Fibroblast of villous mesenchyme (primary cell): ENCODE data around the gene SAP130. TPM values are rescaled to one million over a fixed set of nuclear protein-coding genes. Genes with fewer than 3 reads are reported as not detected.

ENCODE experiments used
- DNase-seq: peaks from one replicate; pipeline ENCODE4 v3.0.0-alpha.2; 2010; ENCODE audit warnings: low read depth
- H3K4me3 ChIP-seq: 2 replicates; pipeline ENCODE4 v1.5.1; 2011; ENCODE audit warnings: low read depth, mild to moderate bottlenecking, low read length
- CTCF ChIP-seq: IDR thresholded peaks from 2 replicates; pipeline ENCODE4 v1.5.1; 2012; ENCODE audit warnings: low read depth, mild to moderate bottlenecking, low read length; ENCODE audit not compliant: insufficient read depth
- total RNA-seq: library from RNA; depleted of rRNA; stranded (reverse); fragments of >200 nt; gene quantifications from 2 replicates; pipeline ENCODE4 v1.2.3, GENCODE V29; 2012

Gene SAP130
- total RNA-seq, 1 donor, result 6.0 TPM

DNA sequence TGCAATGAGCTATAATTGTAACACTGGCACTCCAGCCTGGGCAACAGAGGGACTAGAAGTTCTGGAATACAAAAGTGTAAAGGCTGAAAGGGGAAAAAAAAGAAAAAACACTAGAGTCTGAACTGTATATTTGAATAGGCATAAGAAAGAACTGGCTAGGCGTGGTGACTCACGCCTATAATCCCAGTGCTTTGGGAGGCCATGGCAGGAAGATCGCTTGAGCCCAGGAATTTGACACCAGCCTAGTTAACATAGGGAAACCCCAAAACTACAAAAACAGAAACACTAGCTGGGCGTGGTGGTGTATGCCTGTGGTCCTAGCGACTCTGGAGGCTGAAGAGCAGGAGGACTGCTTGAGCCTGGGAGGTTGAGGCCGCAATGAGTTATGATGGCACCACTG lies 70.6 kb downstream of the SAP130 start:
- H3K4me3 ChIP-seq, result no peak overlapping the region
- no peak for TF ChIP-seq CTCF
- no peak for DNase-seq

DNA sequence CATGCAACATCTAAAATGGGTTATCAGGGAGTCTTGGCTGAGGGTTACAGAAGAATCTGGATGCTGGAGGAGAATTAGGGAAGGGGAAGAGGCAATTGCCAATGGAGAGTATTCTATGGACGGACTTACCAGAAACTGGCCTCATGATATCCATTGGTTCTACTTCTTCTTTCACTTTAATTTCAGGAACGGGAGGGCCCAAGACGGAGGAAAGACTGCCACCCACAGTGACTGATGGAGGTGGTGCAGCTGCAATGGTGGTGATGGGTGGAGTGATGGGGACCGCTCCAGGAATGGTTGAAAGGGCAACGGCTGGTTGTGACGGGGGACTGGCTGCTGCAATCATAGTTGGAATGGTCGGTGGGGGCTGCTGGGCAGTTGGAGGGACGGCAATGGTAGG lies 73.0 kb downstream of the SAP130 start:
- no peak for DNase-seq
- H3K4me3 ChIP-seq, result no peak overlapping the region
- no peak for TF ChIP-seq CTCF

GRCh38 chr2:127953849-127954248 lies 74.0 kb downstream of the SAP130 start:
- TF ChIP-seq CTCF, result no peak
- H3K4me3 ChIP-seq, result no peak overlapping the region
- peak; percentile 17 for DNase-seq

DNA sequence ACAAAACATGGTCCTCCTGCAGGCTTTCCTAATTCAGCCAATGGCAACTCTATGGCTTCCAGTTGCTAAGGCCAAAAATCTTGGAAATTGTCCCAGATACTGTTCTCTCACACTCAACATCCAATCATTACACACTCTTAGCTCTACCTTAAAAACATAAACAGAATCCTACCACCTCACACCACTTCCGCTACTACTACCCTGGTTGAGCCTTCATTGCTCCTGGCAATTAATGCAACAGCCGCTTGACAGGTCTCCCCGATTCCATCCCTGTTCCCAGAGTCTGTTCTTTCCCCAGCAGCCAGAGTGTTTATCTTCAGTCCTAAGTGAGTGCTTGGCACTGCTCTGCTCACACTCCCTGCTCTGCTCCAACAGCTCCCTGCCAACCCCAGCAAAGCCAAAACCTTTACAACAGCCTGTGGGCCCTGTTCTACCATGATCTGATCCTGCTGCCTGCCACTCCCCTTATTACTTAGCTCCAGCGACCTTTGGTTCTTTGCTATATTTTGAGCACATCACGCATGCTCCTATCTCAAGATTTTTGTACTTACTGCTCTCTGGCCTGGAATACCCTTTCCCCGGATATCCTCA lies 74.6 kb downstream of the SAP130 start:
- TF ChIP-seq CTCF, result no peak
- H3K4me3 ChIP-seq, result no peak overlapping the region
- DNase-seq, result no peak

DNA sequence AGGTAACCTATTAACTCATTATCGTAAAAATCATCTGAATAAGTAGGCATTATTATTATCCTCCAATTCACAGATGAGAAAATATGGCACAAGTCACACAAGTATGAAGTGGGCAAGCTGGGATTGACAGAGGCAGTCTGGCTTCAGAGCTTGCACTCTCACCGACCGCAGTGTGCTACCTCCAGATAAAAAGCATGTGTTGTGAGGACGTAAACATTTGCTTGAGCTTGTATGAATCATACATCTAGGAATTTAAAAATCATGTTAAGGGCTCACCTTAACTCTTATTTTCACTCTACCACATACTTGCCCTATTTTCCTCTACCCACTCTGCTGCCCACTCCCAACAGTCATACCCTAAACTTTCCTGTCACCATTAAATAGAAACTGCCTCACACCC lies 76.8 kb downstream of the SAP130 start:
- no peak overlapping the region for H3K4me3 ChIP-seq
- DNase-seq, result peak; percentile 18
- no peak for TF ChIP-seq CTCF

DNA sequence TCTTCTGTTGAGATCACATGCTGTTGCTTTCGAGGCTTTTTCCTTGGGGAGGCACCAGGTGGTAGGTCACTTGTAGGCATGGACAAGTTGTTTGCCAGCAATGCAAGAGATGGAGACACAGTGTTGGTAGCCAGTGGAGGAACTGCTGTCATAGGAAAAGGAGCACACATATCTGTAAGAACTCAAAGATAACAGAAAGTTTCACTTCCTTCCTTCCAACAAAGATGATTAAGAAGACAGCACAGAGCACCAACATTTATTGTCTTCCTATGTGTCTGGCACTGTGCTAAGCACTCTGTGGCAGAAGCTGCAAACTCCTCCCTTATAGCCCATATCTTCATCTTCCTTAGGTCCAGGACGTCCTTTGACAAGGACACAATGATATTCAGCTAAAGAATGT lies 77.6 kb downstream of the SAP130 start:
- TF ChIP-seq CTCF, result no peak

DNA sequence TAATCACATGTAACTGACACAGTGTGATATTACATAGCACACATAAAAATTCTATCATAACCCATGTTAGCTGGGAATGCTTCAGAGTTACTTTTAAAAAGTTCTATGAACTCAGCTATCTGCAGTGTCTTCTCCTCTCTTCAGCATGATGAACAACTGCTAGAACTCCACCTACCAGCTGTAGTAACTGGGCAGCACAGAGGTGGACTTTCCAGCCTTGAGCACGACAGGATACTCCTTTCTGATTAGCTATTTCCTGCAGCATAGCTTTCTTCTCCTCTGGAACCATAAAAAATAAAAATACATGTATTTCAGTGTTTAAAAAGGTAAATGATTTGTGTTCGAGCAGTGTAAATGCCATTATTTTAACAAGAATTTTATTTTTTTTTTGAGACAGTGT lies 82.6 kb downstream of the SAP130 start:
- no peak for DNase-seq
- H3K4me3 ChIP-seq, result no peak overlapping the region
- no peak for TF ChIP-seq CTCF

More for the DNA sequence above, 77.6 kb downstream of the SAP130 start:
- H3K4me3 ChIP-seq, result no peak overlapping the region
- DNase-seq, result no peak
